ENCODE data around the gene WLS. TPM values are rescaled to one million over a fixed set of nuclear protein-coding genes. Genes with fewer than 3 reads are reported as not detected.
A peak's percentile ranks its signal among the peaks of the same experiment; 100 is the strongest.

WLS gene
- total RNA-seq, 1 donor from 2014 or later, result 187 TPM

GRCh38 chr1:68197891-68198290 lies 34.4 kb downstream of the WLS start:
- H3K27ac Mint-ChIP-seq (ENCODE audit: unreplicated experiment), result peak overlapping the region; percentile 72
- peaks cover 50% of the 10 kb centered on the region for H3K4me1 ChIP-seq (ENCODE audit: insufficient read depth, low read length)
- peaks cover 6% of the 10 kb centered on the region for H3K36me3 ChIP-seq (ENCODE audit: insufficient read depth, low read length)
- peak overlapping the region; percentile 27 for H3K9ac ChIP-seq (ENCODE audit: low read length)
- peak overlapping the region; percentile 66 for H3K4me2 ChIP-seq (ENCODE audit: low read length)
- peak overlapping the region; percentile 67 for H3K27ac ChIP-seq (ENCODE audit: low read depth, low read length)
- no peaks in the 10 kb centered on the region for H3K27me3 Mint-ChIP-seq (ENCODE audit: low read depth, unreplicated experiment)
- H3K9me3 Mint-ChIP-seq (ENCODE audit: unreplicated experiment), result no peaks in the 10 kb centered on the region
- peak overlapping the region; percentile 7 for H3K4me3 ChIP-seq (ENCODE audit: insufficient read depth, low read depth, low read length)
- H3K79me2 ChIP-seq (ENCODE audit: insufficient read depth, low read length), result peaks cover 85% of the 10 kb centered on the region
- H3K4me1 Mint-ChIP-seq (ENCODE audit: low read depth, unreplicated experiment), result peaks cover 46% of the 10 kb centered on the region
- FAIRE-seq (peak; percentile 58), DNase-seq (ENCODE audit: low read depth) (no peak)
- H3K27me3 ChIP-seq (ENCODE audit: insufficient read depth, low read length), result no peaks in the 10 kb centered on the region
- no peaks in the 10 kb centered on the region for H3K9me3 ChIP-seq (ENCODE audit: insufficient read depth, low read depth, low read length)
- peaks cover 3% of the 10 kb centered on the region for H4K20me1 ChIP-seq (ENCODE audit: insufficient read depth, low read length)
- no peak overlapping the region for H2AFZ ChIP-seq (ENCODE audit: low read depth, low read length)
- H3K36me3 Mint-ChIP-seq (ENCODE audit: low read depth, unreplicated experiment), result peaks cover 2% of the 10 kb centered on the region
- TF ChIP-seq CTCF (IDR thresholded peaks at IDR 0.05; ENCODE audit: insufficient read depth, low read depth, low read length) (no peak), EZH2 (IDR thresholded peaks at IDR 0.05; ENCODE audit: insufficient read depth, low read length) (no peak)
- no peak overlapping the region for H3K4me3 Mint-ChIP-seq (ENCODE audit: unreplicated experiment)

GRCh38 chr1:68197461-68197860 lies 34.9 kb downstream of the WLS start:
- Mint-ChIP-seq H3K9me3 (ENCODE audit: unreplicated experiment) (no peaks in the 10 kb centered on the region), H3K27ac (ENCODE audit: unreplicated experiment) (peak overlapping the region; percentile 72), H3K4me1 (ENCODE audit: low read depth, unreplicated experiment) (peaks cover 46% of the 10 kb centered on the region), H3K27me3 (ENCODE audit: low read depth, unreplicated experiment) (no peaks in the 10 kb centered on the region), H3K36me3 (ENCODE audit: low read depth, unreplicated experiment) (peaks cover 4% of the 10 kb centered on the region), H3K4me3 (ENCODE audit: unreplicated experiment) (no peak overlapping the region)
- Histone ChIP-seq H3K79me2 (ENCODE audit: insufficient read depth, low read length) (peaks cover 81% of the 10 kb centered on the region), H2AFZ (ENCODE audit: low read depth, low read length) (no peak overlapping the region), H3K4me1 (ENCODE audit: insufficient read depth, low read length) (peaks cover 47% of the 10 kb centered on the region), H4K20me1 (ENCODE audit: insufficient read depth, low read length) (peaks cover 3% of the 10 kb centered on the region), H3K4me3 (ENCODE audit: insufficient read depth, low read depth, low read length) (peak overlapping the region; percentile 7), H3K9ac (ENCODE audit: low read length) (peak overlapping the region; percentile 27), H3K4me2 (ENCODE audit: low read length) (peak overlapping the region; percentile 66), H3K27me3 (ENCODE audit: insufficient read depth, low read length) (no peaks in the 10 kb centered on the region), H3K36me3 (ENCODE audit: insufficient read depth, low read length) (peaks cover 6% of the 10 kb centered on the region), H3K9me3 (ENCODE audit: insufficient read depth, low read depth, low read length) (no peaks in the 10 kb centered on the region), H3K27ac (ENCODE audit: low read depth, low read length) (peak overlapping the region; percentile 67)
- no peak for DNase-seq (ENCODE audit: low read depth)
- TF ChIP-seq CTCF (IDR thresholded peaks at IDR 0.05; ENCODE audit: insufficient read depth, low read depth, low read length) (no peak), EZH2 (IDR thresholded peaks at IDR 0.05; ENCODE audit: insufficient read depth, low read length) (no peak)
- FAIRE-seq, result no peak

- FAIRE-seq (no peak), DNase-seq (ENCODE audit: low read depth) (no peak)
- Histone ChIP-seq H3K9ac (ENCODE audit: low read length) (peak overlapping the region; percentile 27), H4K20me1 (ENCODE audit: insufficient read depth, low read length) (peaks cover 3% of the 10 kb centered on the region), H3K79me2 (ENCODE audit: insufficient read depth, low read length) (peaks cover 76% of the 10 kb centered on the region), H3K27me3 (ENCODE audit: insufficient read depth, low read length) (no peaks in the 10 kb centered on the region), H2AFZ (ENCODE audit: low read depth, low read length) (no peak overlapping the region), H3K4me3 (ENCODE audit: insufficient read depth, low read depth, low read length) (peak overlapping the region; percentile 20), H3K27ac (ENCODE audit: low read depth, low read length) (peak overlapping the region; percentile 67), H3K4me1 (ENCODE audit: insufficient read depth, low read length) (peaks cover 39% of the 10 kb centered on the region), H3K9me3 (ENCODE audit: insufficient read depth, low read depth, low read length) (no peaks in the 10 kb centered on the region), H3K36me3 (ENCODE audit: insufficient read depth, low read length) (peaks cover 9% of the 10 kb centered on the region), H3K4me2 (ENCODE audit: low read length) (peak overlapping the region; percentile 66)
- no peaks in the 10 kb centered on the region for H3K27me3 Mint-ChIP-seq (ENCODE audit: low read depth, unreplicated experiment)
- TF ChIP-seq CTCF (IDR thresholded peaks at IDR 0.05; ENCODE audit: insufficient read depth, low read depth, low read length), result no peak
- no peak for TF ChIP-seq EZH2 (IDR thresholded peaks at IDR 0.05; ENCODE audit: insufficient read depth, low read length)
- H3K4me3 Mint-ChIP-seq (ENCODE audit: unreplicated experiment), result no peak overlapping the region
- H3K9me3 Mint-ChIP-seq (ENCODE audit: unreplicated experiment), result no peaks in the 10 kb centered on the region
- H3K27ac Mint-ChIP-seq (ENCODE audit: unreplicated experiment), result peak overlapping the region; percentile 55
- H3K36me3 Mint-ChIP-seq (ENCODE audit: low read depth, unreplicated experiment), result peaks cover 6% of the 10 kb centered on the region
- H3K4me1 Mint-ChIP-seq (ENCODE audit: low read depth, unreplicated experiment), result peaks cover 44% of the 10 kb centered on the region
Measured at GRCh38 chr1:68196676-68197075, 35.6 kb downstream of the WLS start.
